Peyer's patch (tissue), 4 donors: ENCODE data around the gene LTBP3. TPM values are rescaled to one million over a fixed set of nuclear protein-coding genes. Genes with fewer than 3 reads are reported as not detected.
"Not testable (repeated sequence)": the region's sequence is repeated elsewhere in the genome, so short reads cannot be mapped to it uniquely, and the experiment has no call there.

ENCODE experiments used
- DNase-seq, 3 donors: peaks; one replicate each; pipeline ENCODE4 v3.0.0-alpha.2; 2017 to 2019
- H3K27ac ChIP-seq, 4 donors: fragments of 200-600 bp; sonication (generic); one replicate each; pipeline ENCODE4 v1.5.1; 2016 to 2019
- H3K27me3 ChIP-seq, 2 donors: fragments of 200-600 bp; sonication (generic); one replicate each; pipeline ENCODE4 v1.5.1; 2019
- H3K36me3 ChIP-seq, 3 donors: fragments of 200-600 bp; sonication (generic); one replicate each; pipeline ENCODE4 v1.5.1; 2016 to 2019
- H3K4me1 ChIP-seq, 4 donors: fragments of 200-600 bp; sonication (generic); one replicate each; pipeline ENCODE4 v1.5.1; 2016 to 2019
- H3K4me3 ChIP-seq, 4 donors: fragments of 200-600 bp; sonication (generic); 1 replicate in 3 of 4; 2 replicates in 1 of 4; pipeline ENCODE4 v1.5.1; 2016 to 2019; ENCODE audit warnings: mild to moderate bottlenecking in 1 of 4
- H3K9me3 ChIP-seq, 4 donors: fragments of 200-600 bp; sonication (generic); one replicate each; pipeline ENCODE4 v1.5.1; 2016 to 2019; ENCODE audit warnings: mild to moderate bottlenecking in 1 of 4
- CTCF ChIP-seq, 6 experiments: fragments of 450-650 bp in 4 of 6; fragments of 200-600 bp in 2 of 6; sonication (generic) in 1 of 6; IDR thresholded peaks; one replicate each; pipeline ENCODE4 v1.5.1; 2017 to 2019; ENCODE audit warnings: antibody characterized with exemption in 6 of 6, mild to moderate bottlenecking in 3 of 6, moderate library complexity in 1 of 6
- POLR2A ChIP-seq, 2 donors: fragments of 450-650 bp; IDR thresholded peaks; one replicate each; pipeline ENCODE4 v1.5.1; 2017; ENCODE audit warnings: antibody characterized with exemption in 2 of 2, mild to moderate bottlenecking in 2 of 2, moderate library complexity in 2 of 2
- total RNA-seq, 4 donors: library from RNA; depleted of rRNA; stranded (reverse); fragments of >200 nt; gene quantifications; one replicate each; pipeline ENCODE4 v1.1.0, GENCODE V29; 2016

LTBP3 gene
- total RNA-seq, 4 donors from 2014 or later: 42.0 to 150 (median 88.3) TPM

DNA sequence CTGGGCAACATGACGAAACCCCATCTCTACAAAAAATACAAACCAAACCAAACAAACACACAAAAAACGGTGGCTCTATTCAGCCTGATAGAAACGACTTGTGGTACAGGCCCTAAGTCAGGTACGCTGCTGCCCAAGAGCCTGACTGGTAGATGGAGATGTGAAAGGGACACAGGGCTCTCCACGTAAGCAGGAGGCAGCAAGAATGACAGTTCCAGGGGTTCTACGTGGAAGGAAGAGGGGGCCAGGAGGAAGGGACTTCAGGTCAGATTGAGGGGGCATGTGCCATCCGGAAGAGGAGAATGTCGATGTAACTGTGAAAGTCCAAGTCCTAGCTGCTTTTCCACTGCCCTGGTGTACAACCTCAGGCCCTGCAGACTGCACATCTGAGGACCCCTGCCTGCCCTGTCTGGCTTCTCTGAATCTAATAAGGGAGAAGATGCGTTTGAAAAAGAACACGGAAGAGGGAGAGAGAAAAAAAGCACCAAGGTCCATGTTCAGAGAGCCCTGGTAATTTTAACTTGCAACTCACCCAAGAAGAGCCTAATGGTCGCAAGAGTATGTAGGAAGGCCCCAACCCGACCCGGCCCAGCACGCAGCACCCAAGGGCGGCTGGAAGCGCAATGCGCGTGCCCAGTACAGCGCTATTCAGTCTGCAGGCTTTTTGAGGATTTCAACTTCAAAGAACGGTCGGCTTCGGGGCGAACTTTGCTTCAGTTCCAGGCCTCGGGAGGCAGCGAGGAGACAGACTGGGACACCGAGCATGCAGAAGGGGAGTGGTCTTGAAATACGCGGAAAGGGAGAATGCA, 11.2 kb upstream of the LTBP3 start:
- Histone ChIP-seq H3K36me3 (no peaks in the 10 kb centered on the region), H3K27me3 (no peaks in the 10 kb centered on the region), H3K4me3 (peak overlapping the region; percentile 45 to 83 (median 80)), H3K27ac (peak overlapping the region; percentile 92 to 97 (median 96)), H3K4me1 (peaks cover 5 to 53% (median 30%) of the 10 kb centered on the region in 4 donors), H3K9me3 (no peaks in the 10 kb centered on the region)
- TF ChIP-seq POLR2A (IDR thresholded peaks at IDR 0.05): no peak
- TF ChIP-seq CTCF (IDR thresholded peaks at IDR 0.05): no peak
- no peak for DNase-seq

DNA sequence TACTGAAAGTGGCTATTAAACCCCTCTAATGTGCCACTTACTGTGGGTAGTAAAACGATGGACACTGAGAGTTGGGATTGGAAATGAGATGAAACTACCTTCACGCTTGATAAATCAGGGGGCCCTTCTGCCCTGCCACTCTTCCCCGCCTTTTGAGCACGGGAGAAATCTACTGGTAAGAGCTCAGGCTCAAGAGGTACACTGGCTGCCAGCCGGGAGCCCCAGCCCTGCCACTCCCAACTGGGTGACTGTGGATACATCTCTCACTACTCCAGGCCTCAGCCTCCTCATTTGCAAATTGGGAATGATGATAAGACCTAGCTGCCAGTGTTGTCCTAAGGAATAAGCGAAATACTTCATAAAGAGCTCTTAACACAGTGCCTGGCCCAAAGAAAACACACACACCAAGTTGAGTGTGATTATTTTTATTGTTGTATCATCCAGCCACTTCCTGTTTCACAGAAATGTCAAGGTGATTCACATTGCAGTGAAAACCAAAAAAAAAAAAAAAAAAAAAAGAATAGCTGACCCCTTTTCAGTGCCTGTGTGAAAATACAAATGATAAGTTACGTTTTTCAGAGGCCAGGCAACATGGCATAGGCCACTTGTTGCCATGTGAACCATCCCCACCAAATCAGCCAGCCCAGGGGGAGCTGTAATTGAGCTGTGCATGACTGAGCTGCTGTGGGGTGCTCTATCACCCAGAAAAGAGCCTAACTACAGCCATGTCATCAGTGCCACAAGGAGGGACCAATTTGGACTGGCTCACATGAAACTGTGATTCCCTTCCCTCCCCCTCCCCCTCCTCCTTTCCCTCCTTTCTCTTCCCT, 7.7 kb upstream of the LTBP3 start:
- peak overlapping the region; percentile 44 to 67 (median 56) for H3K27ac ChIP-seq

DNA sequence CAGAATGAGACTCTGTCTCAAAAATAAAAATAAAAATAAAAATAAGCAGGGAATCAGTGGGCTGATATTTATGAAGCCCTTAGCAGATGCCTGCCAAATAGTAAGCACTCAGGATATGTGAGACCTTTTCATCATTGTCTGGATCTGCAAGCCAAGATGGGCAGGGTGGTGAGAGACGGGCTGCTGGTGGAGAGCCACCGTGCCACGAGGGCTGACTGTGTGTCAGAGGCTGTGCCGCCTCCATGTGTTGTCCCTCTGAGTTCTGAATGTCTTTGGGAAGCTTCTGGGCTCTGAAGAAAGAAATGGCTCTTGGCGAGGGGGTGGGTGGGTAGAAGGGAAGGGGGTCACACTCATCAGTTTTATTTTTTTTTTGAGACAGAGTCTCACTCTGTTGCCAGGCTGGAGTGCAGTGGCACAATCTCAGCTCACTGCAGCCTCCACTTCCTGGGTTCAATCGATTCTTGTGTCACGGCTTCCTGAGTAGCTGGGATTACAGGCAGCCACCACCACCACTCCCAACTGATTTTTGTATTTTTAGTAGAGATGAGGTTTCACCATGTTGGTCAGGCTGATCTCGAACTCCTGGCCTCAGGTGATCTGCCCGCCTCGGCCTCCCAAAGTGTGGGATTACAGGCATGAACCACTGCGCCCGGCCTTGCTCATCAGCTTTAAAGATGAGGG, 6.9 kb upstream of the LTBP3 start:
- not testable (repeated sequence) for H3K36me3 ChIP-seq, H3K9me3 ChIP-seq, DNase-seq, H3K27me3 ChIP-seq, H3K4me3 ChIP-seq
- H3K4me1 ChIP-seq: peaks cover 0 to 40% (median 8%) of the 10 kb centered on the region in 4 donors
- H3K27ac ChIP-seq: peak overlapping the region in 3 of 4 donors; percentile 44 to 63 (median 62)

More for the DNA sequence above, 7.7 kb upstream of the LTBP3 start:
- TF ChIP-seq CTCF (IDR thresholded peaks at IDR 0.05): no peak
- Histone ChIP-seq H3K4me3 (no peak overlapping the region), H3K4me1 (peaks cover 0 to 33% (median 9%) of the 10 kb centered on the region in 4 donors), H3K36me3 (no peaks in the 10 kb centered on the region), H3K9me3 (no peaks in the 10 kb centered on the region), H3K27me3 (no peaks in the 10 kb centered on the region)
- no peak for DNase-seq

DNA sequence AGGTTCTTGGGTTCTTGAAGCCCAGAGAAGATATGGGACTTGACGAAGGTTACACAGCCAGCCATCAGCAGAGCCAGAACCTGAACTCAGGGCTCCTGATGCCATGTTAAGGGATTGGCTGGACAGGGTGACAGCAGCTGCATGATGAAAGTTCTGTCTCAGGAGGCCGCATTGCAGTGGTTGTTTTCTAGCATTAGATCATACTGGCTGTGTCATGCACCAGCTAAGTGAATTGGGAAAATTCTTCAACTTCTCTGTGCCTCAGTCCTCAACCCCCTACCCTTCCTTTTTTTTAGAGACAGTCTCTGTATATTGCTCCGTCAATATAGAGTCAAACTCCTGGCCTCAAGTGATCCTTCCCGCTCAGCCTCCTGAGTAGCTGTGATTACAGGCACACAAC, 5.4 kb upstream of the LTBP3 start:
- Histone ChIP-seq H3K27me3 (no peaks in the 10 kb centered on the region), H3K4me1 (peaks cover 4 to 47% (median 10%) of the 10 kb centered on the region in 4 donors), H3K4me3 (no peak overlapping the region), H3K27ac (no peak overlapping the region), H3K36me3 (no peaks in the 10 kb centered on the region), H3K9me3 (no peaks in the 10 kb centered on the region)
- TF ChIP-seq CTCF (IDR thresholded peaks at IDR 0.05) (no peak), POLR2A (IDR thresholded peaks at IDR 0.05) (no peak)
- no peak for DNase-seq

DNA sequence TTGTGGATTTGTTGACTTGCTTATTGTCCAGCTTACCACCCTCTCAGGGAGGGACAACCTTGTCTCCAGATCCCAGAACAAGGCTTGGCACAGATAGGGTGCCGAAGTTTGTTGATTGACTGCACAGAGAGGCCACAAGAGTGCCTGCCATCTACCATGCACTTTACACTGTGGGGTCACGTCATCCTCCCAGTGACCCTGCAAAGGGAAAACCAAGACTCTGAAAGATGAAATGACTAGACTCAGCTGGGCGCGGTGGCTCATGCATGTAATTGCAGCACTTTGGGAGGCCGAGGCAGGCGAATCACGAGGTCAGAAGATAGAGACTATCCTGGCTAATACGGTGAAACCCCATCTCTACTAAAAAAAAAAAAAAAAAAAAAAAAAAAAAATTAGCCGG, 4.6 kb upstream of the LTBP3 start:
- H3K36me3 ChIP-seq: no peaks in the 10 kb centered on the region
- DNase-seq: no peak
- no peaks in the 10 kb centered on the region for H3K9me3 ChIP-seq
- TF ChIP-seq POLR2A (IDR thresholded peaks at IDR 0.05) (no peak), CTCF (IDR thresholded peaks at IDR 0.05) (no peak)
- H3K4me1 ChIP-seq: peaks cover 5 to 44% (median 10%) of the 10 kb centered on the region in 4 donors
- no peak overlapping the region for H3K27ac ChIP-seq
- no peaks in the 10 kb centered on the region for H3K27me3 ChIP-seq
- no peak overlapping the region for H3K4me3 ChIP-seq
